AG10803 (cell line): Measurements from ENCODE around the gene PRKAA1.
A peak's percentile ranks its signal among the peaks of the same experiment; 100 is the strongest.

Experiments
- DNase-seq: peaks from one replicate; pipeline ENCODE4 v3.0.0; 2010; ENCODE audit warnings: low read depth
- H3K4me3 ChIP-seq: 2 replicates; pipeline ENCODE4 v1.5.1; 2011; ENCODE audit warnings: mild to moderate bottlenecking, low read length, control low read depth
- TF ChIP-seq, protein P1 (sequence below): conservative IDR thresholded peaks from 2 replicates; pipeline ENCODE4 v1.5.1; 2011; ENCODE audit warnings: mild to moderate bottlenecking, low read length, control low read depth, inconsistent platforms

Gene PRKAA1

DNA sequence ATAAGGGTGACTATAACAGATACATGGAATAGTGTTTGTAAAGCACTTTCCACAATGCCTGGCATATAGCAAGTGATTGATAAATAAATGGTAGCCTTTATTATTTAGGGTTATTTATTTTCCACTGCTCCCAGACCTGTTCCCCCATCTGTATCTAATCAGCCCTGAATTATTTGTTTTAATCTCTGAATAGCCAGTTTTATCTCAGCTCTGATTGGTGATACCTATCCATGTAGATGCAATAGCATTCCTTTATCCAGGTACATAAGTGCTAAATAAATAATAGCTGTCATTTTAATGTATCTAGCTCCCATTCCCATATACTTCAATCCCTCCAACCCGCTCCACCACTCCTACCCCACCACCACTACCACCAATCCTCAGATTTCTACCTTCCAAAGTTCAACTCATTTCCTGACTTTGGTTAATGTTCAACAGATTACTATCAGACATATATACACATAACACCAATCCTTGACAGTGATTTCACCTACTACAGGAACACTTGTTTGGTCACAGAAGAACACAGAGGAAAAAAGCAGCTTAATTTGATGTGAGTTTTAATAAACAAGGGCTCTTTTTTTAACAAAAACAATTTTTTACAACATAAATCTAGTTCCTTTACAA, 14.0 kb downstream of the PRKAA1 start:
- no peak overlapping the region for H3K4me3 ChIP-seq
- no peak for DNase-seq
- TF ChIP-seq, protein P1, sequence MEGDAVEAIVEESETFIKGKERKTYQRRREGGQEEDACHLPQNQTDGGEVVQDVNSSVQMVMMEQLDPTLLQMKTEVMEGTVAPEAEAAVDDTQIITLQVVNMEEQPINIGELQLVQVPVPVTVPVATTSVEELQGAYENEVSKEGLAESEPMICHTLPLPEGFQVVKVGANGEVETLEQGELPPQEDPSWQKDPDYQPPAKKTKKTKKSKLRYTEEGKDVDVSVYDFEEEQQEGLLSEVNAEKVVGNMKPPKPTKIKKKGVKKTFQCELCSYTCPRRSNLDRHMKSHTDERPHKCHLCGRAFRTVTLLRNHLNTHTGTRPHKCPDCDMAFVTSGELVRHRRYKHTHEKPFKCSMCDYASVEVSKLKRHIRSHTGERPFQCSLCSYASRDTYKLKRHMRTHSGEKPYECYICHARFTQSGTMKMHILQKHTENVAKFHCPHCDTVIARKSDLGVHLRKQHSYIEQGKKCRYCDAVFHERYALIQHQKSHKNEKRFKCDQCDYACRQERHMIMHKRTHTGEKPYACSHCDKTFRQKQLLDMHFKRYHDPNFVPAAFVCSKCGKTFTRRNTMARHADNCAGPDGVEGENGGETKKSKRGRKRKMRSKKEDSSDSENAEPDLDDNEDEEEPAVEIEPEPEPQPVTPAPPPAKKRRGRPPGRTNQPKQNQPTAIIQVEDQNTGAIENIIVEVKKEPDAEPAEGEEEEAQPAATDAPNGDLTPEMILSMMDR, result no peak

DNA sequence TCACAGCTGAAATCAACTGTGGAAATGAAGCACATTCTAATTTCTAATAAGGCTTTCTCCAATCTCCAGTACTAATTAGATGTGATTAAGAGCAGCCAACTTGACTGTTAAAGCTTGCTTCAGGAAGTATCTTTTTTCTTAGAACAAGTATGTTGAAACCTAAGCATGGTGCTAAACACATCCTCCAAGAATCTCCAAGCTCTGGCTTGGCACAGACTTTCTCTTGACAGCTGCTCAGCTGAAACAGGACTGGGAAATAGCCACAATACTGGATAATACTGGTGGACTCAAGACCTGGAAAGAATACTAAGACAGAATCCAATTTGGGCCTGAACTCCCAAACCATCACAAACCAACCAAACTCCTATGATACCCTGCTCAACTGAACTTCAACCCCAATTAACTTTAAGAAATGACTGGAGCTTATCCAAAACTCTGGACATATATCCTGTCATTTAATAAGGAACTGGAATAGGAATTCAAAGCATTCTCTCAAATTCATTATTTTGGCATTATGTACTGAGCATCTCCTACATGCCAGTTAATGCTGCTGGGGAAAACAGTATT, 16.2 kb downstream of the PRKAA1 start:
- no peak overlapping the region for H3K4me3 ChIP-seq
- peak; percentile 82 for DNase-seq
- TF ChIP-seq, protein P1, result no peak

DNA sequence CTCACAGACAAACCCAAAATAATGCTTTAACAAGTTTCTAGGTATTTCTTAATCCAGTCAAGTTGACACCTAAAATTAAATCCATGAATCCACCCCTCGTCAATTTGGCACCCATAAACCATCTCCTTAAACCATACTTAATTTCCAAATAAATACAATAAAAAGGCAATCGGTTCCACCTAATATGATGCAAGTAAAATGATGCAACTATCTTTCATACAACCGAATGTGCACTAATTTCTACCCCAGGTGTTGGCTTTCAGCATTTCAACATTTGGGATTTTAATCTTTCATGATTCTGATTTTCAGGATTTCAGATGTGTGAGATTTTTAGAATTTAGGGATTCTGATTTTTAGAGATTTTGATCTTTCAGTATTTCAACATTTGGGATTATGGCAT, 17.3 kb downstream of the PRKAA1 start:
- DNase-seq, result no peak
- H3K4me3 ChIP-seq, result no peak overlapping the region
- TF ChIP-seq, protein P1, result no peak

DNA sequence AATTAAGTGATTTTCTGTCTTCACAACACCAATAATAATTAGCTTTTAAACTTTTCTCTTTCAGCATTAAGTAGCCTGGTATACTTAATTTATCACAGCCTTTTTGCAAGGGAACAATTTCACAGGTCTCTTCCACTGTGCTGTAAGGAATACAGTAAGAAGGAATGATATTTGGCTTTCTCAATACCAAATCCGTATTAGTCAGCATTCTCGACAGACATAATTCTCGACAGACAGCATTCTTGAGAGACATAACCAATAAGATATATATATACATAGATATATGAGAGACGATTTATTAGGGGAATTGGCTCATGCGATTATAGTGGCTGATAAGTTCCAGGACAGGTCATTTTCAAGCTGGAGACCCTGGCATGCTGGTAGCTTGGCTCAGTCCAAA, 18.0 kb downstream of the PRKAA1 start:
- no peak overlapping the region for H3K4me3 ChIP-seq
- DNase-seq, result no peak
- TF ChIP-seq, protein P1, result no peak

DNA sequence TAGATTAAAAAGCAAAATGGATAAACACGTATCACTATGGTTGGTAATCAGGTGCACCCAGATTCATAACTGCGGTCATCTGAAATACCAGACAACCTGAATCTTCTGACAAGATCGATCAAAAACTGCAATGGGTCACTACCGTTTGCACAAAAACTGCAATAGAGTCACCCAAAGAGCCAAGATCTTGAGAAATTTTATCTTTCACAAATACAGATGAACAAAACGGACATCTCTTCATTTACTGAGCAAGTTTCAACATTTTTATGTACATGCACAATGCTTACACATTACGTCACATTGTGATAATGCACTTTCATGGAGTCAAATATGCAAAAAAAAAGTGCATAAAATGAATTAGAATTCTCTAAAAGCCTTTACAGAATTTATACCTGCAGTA, 18.6 kb downstream of the PRKAA1 start:
- H3K4me3 ChIP-seq, result no peak overlapping the region
- no peak for DNase-seq
- TF ChIP-seq, protein P1, result no peak

DNA sequence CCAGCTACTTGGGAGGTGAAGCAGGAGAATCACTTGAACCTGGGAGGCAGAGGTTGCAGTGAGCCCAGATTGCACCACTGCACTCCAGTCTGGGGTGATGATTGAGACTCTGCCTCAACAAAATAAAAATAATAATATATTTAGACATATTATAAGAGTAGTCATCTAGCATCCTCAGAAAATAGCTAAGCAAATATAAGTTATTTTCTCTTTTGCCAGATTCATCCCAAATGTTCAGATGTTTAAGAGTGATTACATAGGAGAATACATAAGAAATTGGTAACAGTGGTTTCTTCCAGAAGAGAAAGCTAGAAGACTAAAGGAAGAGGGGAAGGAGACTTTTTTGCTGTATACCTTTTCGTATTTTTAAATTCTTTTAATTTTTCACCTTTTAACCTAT, 20.0 kb downstream of the PRKAA1 start:
- TF ChIP-seq, protein P1, result no peak
- no peak overlapping the region for H3K4me3 ChIP-seq
- no peak for DNase-seq

DNA sequence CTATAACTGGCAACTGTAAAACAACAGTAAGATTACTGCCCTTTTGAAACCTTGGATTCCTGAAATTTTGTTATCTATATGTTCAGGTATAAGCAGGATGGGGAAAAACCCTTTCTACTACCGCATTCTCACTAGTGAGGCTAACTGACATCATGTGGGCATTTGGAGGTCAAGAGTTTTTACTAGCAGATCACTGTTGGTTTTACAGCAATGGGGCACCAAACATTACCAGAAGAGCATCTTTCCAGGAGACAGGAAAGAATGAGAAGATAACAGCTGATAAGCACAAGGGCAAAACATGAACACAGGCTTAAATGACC, 21.6 kb downstream of the PRKAA1 start:
- DNase-seq, result no peak

More for the DNA sequence above, 21.6 kb downstream of the PRKAA1 start:
- TF ChIP-seq, protein P1, result no peak
- no peak overlapping the region for H3K4me3 ChIP-seq
